Measurements from ENCODE around the gene UBA6.

DNA sequence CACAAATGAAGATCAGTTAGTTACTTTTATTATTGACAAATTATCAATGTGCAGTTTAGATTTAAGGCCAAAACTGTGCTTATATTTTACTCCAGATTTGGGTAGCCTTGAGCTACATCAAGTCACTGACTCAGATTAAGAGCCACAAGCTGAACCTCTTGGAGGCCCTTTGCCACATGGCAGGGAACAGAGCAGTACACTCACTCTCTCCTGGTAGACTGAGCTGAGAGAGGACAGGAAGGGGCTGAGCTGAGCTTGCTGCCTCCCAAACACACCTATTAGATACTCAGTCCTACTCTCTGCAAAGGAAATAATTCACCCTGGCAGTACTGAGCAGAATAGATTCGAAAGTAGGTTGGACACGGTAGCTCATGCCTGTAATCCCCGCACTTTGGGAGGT lies 134.6 kb downstream of the UBA6 start:
- TF ChIP-seq, protein P1, sequence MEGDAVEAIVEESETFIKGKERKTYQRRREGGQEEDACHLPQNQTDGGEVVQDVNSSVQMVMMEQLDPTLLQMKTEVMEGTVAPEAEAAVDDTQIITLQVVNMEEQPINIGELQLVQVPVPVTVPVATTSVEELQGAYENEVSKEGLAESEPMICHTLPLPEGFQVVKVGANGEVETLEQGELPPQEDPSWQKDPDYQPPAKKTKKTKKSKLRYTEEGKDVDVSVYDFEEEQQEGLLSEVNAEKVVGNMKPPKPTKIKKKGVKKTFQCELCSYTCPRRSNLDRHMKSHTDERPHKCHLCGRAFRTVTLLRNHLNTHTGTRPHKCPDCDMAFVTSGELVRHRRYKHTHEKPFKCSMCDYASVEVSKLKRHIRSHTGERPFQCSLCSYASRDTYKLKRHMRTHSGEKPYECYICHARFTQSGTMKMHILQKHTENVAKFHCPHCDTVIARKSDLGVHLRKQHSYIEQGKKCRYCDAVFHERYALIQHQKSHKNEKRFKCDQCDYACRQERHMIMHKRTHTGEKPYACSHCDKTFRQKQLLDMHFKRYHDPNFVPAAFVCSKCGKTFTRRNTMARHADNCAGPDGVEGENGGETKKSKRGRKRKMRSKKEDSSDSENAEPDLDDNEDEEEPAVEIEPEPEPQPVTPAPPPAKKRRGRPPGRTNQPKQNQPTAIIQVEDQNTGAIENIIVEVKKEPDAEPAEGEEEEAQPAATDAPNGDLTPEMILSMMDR (IDR thresholded peaks at IDR 0.05), result no peak
- no peak for TF ChIP-seq POLR2A (IDR thresholded peaks at IDR 0.05)

Data from suprapubic skin (tissue), 3 donors.